Urothelium cell line (cell line): Measurements from ENCODE around the gene WASHC3.
"Not testable (repeated sequence)": the region's sequence is repeated elsewhere in the genome, so short reads cannot be mapped to it uniquely, and the experiment has no call there.

Experiments
- DNase-seq: peaks from one replicate; pipeline ENCODE4 v3.0.0; 2011; ENCODE audit warnings: low spot score, mixed read lengths
- FAIRE-seq: peaks from 2 replicates; lab custom pipeline; 2011; peaks lifted over from hg19 to GRCh38; lab: Jason Lieb, UNC

The WASHC3 gene

GRCh38 chr12:102051431-102051965 is 10.3 kb downstream of the WASHC3 start:
- no peak for DNase-seq
- no peak for FAIRE-seq

- FAIRE-seq (no peak), DNase-seq (no peak)
Measured at GRCh38 chr12:102050660-102051430, 10.9 kb downstream of the WASHC3 start.

- DNase-seq (no peak), FAIRE-seq (no peak)
Measured at GRCh38 chr12:102043928-102044327, 17.9 kb downstream of the WASHC3 start.

- no peak for FAIRE-seq
Measured at GRCh38 chr12:102033991-102034745, 27.6 kb downstream of the WASHC3 start.

GRCh38 chr12:102031852-102032251 is 29.9 kb downstream of the WASHC3 start:
- FAIRE-seq = no peak
- DNase-seq = no peak

More at GRCh38 chr12:102033991-102034745, 27.6 kb downstream of the WASHC3 start:
- no peak for DNase-seq

- no peak for FAIRE-seq
- no peak for DNase-seq
Measured at GRCh38 chr12:102029141-102029540, 32.6 kb downstream of the WASHC3 start.

GRCh38 chr12:102026728-102027127 is 35.1 kb downstream of the WASHC3 start:
- DNase-seq (no peak), FAIRE-seq (no peak)

GRCh38 chr12:102024765-102025164 is 37.0 kb downstream of the WASHC3 start:
- no peak for DNase-seq

GRCh38 chr12:102023343-102023930 is 38.4 kb downstream of the WASHC3 start:
- no peak for FAIRE-seq
- no peak for DNase-seq

More at GRCh38 chr12:102024765-102025164, 37.0 kb downstream of the WASHC3 start:
- no peak for FAIRE-seq

- FAIRE-seq = no peak
- no peak for DNase-seq
Measured at GRCh38 chr12:102022286-102022685, 39.5 kb downstream of the WASHC3 start.

GRCh38 chr12:102021540-102022246 is 40.1 kb downstream of the WASHC3 start:
- DNase-seq (no peak), FAIRE-seq (no peak)

GRCh38 chr12:102018607-102019006 is 43.2 kb downstream of the WASHC3 start:
- DNase-seq, FAIRE-seq: not testable (repeated sequence)

GRCh38 chr12:102016472-102016871 is 45.3 kb downstream of the WASHC3 start:
- FAIRE-seq (no peak), DNase-seq (no peak)

- FAIRE-seq = no peak
- DNase-seq = no peak
Measured at GRCh38 chr12:102010265-102010994, 51.4 kb downstream of the WASHC3 start.

- FAIRE-seq (no peak), DNase-seq (no peak)
Measured at GRCh38 chr12:102009796-102010195, 52.0 kb downstream of the WASHC3 start.

- no peak for FAIRE-seq
Measured at GRCh38 chr12:102008615-102009126, 53.1 kb downstream of the WASHC3 start.

GRCh38 chr12:102005256-102005655 is 56.5 kb downstream of the WASHC3 start:
- FAIRE-seq (no peak), DNase-seq (no peak)

More at GRCh38 chr12:102008615-102009126, 53.1 kb downstream of the WASHC3 start:
- DNase-seq = no peak

GRCh38 chr12:101997102-101997501 is 64.7 kb downstream of the WASHC3 start:
- DNase-seq (no peak), FAIRE-seq (no peak)

- DNase-seq (no peak), FAIRE-seq (no peak)
Measured at GRCh38 chr12:101995684-101996083, 66.1 kb downstream of the WASHC3 start.

GRCh38 chr12:101992091-101992490 is 69.7 kb downstream of the WASHC3 start:
- DNase-seq (no peak), FAIRE-seq (no peak)
